Neuronal stem cell (in vitro differentiated cells): ENCODE data around the gene FAM171A2.

Experiments
- DNase-seq: peaks from one replicate; pipeline ENCODE4 v3.0.0-alpha.2; 2013; ENCODE audit warnings: low spot score
- H2AFZ ChIP-seq: one replicate; pipeline ENCODE4 v1.6.1; 2013; ENCODE audit warnings: mild to moderate bottlenecking, low read length, inconsistent platforms
- H2AK5ac ChIP-seq: 2 replicates; pipeline ENCODE4 v1.6.1; 2013; ENCODE audit warnings: low read depth, mild to moderate bottlenecking, inconsistent platforms, low read length, moderate library complexity, mixed read lengths
- H2BK120ac ChIP-seq: 2 replicates; pipeline ENCODE4 v1.6.1; 2013; ENCODE audit warnings: low read depth, mild to moderate bottlenecking, inconsistent platforms, low read length, moderate library complexity, mixed read lengths
- H2BK12ac ChIP-seq: one replicate; pipeline ENCODE4 v1.6.1; 2013; ENCODE audit warnings: low read length, inconsistent platforms
- H2BK15ac ChIP-seq: 2 replicates; pipeline ENCODE4 v1.6.1; 2013; ENCODE audit warnings: mild to moderate bottlenecking, low read length, inconsistent platforms, mixed read lengths
- H2BK5ac ChIP-seq: one replicate; pipeline ENCODE4 v1.6.1; 2013; ENCODE audit warnings: inconsistent platforms, mild to moderate bottlenecking, low read length, moderate library complexity
- H3K14ac ChIP-seq: one replicate; pipeline ENCODE4 v1.6.1; 2013; ENCODE audit warnings: low read length, inconsistent platforms
- H3K18ac ChIP-seq: 2 replicates; pipeline ENCODE4 v1.6.1; 2013; ENCODE audit warnings: low read length, inconsistent platforms
- H3K23ac ChIP-seq: 2 replicates; pipeline ENCODE4 v1.6.1; 2013; ENCODE audit warnings: low read depth, mild to moderate bottlenecking, mixed read lengths, low read length, inconsistent platforms; ENCODE audit not compliant: poor library complexity
- H3K27ac ChIP-seq: replicated peaks from 3 replicates; pipeline ENCODE4 v1.5.1; 2013; ENCODE audit warnings: low read length, inconsistent platforms
- H3K27me3 ChIP-seq, 3 experiments: 2 replicates each; pipeline ENCODE4 v1.6.1; 2013; ENCODE audit warnings: low read length in 3 of 3, mild to moderate bottlenecking in 2 of 3, inconsistent platforms in 1 of 3, low read depth in 1 of 3, mixed read lengths in 1 of 3, moderate library complexity in 1 of 3; ENCODE audit not compliant: control insufficient read depth in 3 of 3, insufficient read depth in 3 of 3
- H3K36me3 ChIP-seq, 2 donors: replicated peaks in 1 of 2; 2 replicates each; pipeline ENCODE4 v1.6.1; 2013; ENCODE audit warnings: low read length in 2 of 2; ENCODE audit not compliant: control insufficient read depth in 2 of 2, insufficient read depth in 2 of 2
- H3K4ac ChIP-seq: 2 replicates; pipeline ENCODE4 v1.6.1; 2013; ENCODE audit warnings: inconsistent platforms, mild to moderate bottlenecking, low read length, moderate library complexity
- H3K4me1 ChIP-seq, 2 donors: 1 replicate in 1 of 2; 2 replicates in 1 of 2; pipeline ENCODE4 v1.6.1; 2013; ENCODE audit warnings: low read length in 2 of 2, low read depth in 1 of 2; ENCODE audit not compliant: control insufficient read depth in 2 of 2, insufficient read depth in 1 of 2
- H3K4me2 ChIP-seq: one replicate; pipeline ENCODE4 v1.6.1; 2013; ENCODE audit warnings: mild to moderate bottlenecking, low read length, inconsistent platforms; ENCODE audit not compliant: insufficient read depth, poor library complexity, severe bottlenecking
- H3K4me3 ChIP-seq, 2 donors: 2 replicates each; pipeline ENCODE4 v1.5.1; 2013; ENCODE audit warnings: low read length in 2 of 2, mild to moderate bottlenecking in 2 of 2, inconsistent platforms in 1 of 2, moderate library complexity in 1 of 2
- H3K79me1 ChIP-seq: one replicate; pipeline ENCODE4 v1.6.1; 2013; ENCODE audit warnings: low read depth, mild to moderate bottlenecking, inconsistent platforms, low read length, moderate library complexity
- H3K9ac ChIP-seq: one replicate; pipeline ENCODE4 v1.6.1; 2013; ENCODE audit warnings: mild to moderate bottlenecking, low read depth, low read length, inconsistent platforms; ENCODE audit not compliant: poor library complexity
- H3K9me3 ChIP-seq, 2 donors: replicated peaks in 1 of 2; 2 replicates each; pipeline versions ENCODE3 to v1.6.1; 2013; ENCODE audit warnings: low read length in 2 of 2, mild to moderate bottlenecking in 2 of 2, inconsistent platforms in 1 of 2, low read depth in 1 of 2, mixed read lengths in 1 of 2, moderate library complexity in 1 of 2; ENCODE audit not compliant: control insufficient read depth in 2 of 2, insufficient read depth in 1 of 2
- H4K8ac ChIP-seq: one replicate; pipeline ENCODE4 v1.6.1; 2013; ENCODE audit warnings: low read depth, mild to moderate bottlenecking, inconsistent platforms, low read length, moderate library complexity
- H4K91ac ChIP-seq: one replicate; pipeline ENCODE4 v1.6.1; 2013; ENCODE audit warnings: low read length, low read depth, mild to moderate bottlenecking, inconsistent platforms; ENCODE audit not compliant: poor library complexity
- WGBS, 2 donors: extraction: QIAGEN DNeasy Blood & Tissue Kit; methylation state at CpG; one replicate each; pipeline ENCODE4 v1.1.7; 2013; ENCODE audit warnings: missing lambda C conversion rate in 2 of 2, mixed read lengths in 1 of 2; ENCODE audit not compliant: insufficient read length in 2 of 2, insufficient replicate concordance in 1 of 2; ENCODE audit errors: extremely low coverage in 2 of 2; 5-methylcytosine and 5-hydroxymethylcytosine counted together

Gene FAM171A2

DNA sequence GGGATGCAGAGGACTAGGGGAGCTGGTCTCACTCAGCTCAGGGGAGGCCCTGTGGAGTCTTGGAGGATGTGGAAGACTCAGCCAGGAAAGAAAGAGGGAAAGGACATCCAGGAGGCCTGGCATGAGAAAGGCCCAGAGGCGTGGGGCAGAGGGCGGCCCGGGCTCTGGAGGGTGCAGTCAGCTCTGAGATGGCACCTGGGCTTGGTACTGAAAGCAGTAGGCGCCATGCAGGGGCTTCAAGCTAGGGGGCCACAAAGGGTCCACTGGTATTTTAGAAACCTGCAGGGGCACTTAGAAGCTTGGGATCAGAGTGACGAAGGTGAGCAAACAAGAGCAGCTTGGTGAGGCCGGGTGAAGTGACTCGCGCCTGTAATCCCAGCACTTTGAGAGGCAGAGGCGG is 5.6 kb downstream of the FAM171A2 start:
- Histone ChIP-seq H3K9me3 (no peaks in the 10 kb centered on the region), H2AFZ (no peak overlapping the region), H3K4ac (peak overlapping the region; percentile 29), H3K4me2 (no peak overlapping the region), H2BK12ac (no peak overlapping the region), H3K4me3 (no peak overlapping the region), H3K23ac (no peak overlapping the region), H2BK5ac (no peak overlapping the region), H2BK15ac (no peak overlapping the region), H4K91ac (no peak overlapping the region), H3K4me1 (peaks cover 21 to 25% of the 10 kb centered on the region in 2 donors), H2BK120ac (no peak overlapping the region), H3K9ac (no peak overlapping the region), H3K14ac (no peak overlapping the region), H3K36me3 (peaks cover 11 to 50% of the 10 kb centered on the region in 2 donors), H3K18ac (no peak overlapping the region), H3K79me1 (peaks cover 26% of the 10 kb centered on the region), H2AK5ac (no peak overlapping the region), H3K27ac (no peak overlapping the region), H4K8ac (no peak overlapping the region), H3K27me3 (peaks cover 0 to 2% (median 0%) of the 10 kb centered on the region in 3 experiments)
- DNase-seq = no peak
- WGBS, 2 donors = no CpG with 5 or more reads among the region's 9 CpGs

DNA sequence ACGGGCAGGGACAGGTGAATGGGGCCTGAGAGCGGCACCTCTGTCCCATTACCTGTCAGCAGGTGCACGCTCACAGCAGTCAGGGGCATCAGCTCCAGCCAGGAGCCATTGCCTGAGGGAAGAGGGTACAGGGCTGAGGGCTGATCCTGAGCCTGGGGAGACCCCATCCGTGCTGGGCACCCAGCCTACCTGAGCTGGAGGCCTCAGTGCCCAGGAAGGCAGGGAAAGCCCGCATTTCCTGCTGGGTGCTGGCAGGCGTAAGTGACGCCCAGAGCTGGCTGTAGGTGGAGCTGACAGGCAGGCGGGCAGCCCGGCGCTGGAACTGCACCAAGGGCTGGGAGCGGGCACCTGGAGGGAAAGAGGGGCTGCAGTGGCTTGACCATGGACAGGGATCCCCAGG is 7.4 kb downstream of the FAM171A2 start:
- Histone ChIP-seq H3K4me3 (no peak overlapping the region), H3K27me3 (peaks cover 0 to 2% (median 0%) of the 10 kb centered on the region in 3 experiments), H2AFZ (no peak overlapping the region), H2AK5ac (no peak overlapping the region), H2BK120ac (no peak overlapping the region), H3K18ac (peak overlapping the region; percentile 30), H3K27ac (no peak overlapping the region), H3K4ac (no peak overlapping the region), H3K23ac (peak overlapping the region; percentile 75), H3K79me1 (peaks cover 16% of the 10 kb centered on the region), H2BK5ac (no peak overlapping the region), H3K9me3 (no peaks in the 10 kb centered on the region), H2BK12ac (no peak overlapping the region), H3K14ac (no peak overlapping the region), H4K8ac (peak overlapping the region; percentile 19), H3K9ac (no peak overlapping the region), H3K36me3 (peaks cover 20 to 64% of the 10 kb centered on the region in 2 donors), H3K4me2 (no peak overlapping the region), H3K4me1 (peaks cover 9 to 15% of the 10 kb centered on the region in 2 donors), H4K91ac (no peak overlapping the region), H2BK15ac (no peak overlapping the region)
- no peak for DNase-seq
- no CpG with 5 or more reads among the region's 11 CpGs for WGBS, 2 donors

DNA sequence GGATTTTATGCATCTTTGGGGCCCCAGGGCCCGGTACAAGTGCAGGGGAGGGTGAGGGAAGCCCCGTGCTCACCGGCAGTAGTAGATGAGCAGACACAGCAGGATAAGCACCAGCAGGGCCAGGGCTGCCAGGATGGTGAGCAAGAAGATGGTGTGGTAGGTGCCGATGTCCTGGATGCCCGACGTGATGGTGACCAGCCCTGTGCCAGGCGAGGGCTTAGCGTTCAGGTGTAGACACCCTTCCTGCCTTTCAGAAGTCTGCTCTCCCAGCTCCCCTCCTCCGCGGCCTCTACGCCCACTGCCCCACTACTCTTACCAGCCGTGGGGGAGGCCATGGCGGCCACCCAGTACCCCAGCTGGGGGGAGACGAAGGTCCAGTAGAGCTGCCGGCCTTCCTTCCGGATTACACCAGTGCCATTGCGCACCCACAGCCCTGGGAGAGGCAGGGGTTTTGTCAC is 8.0 kb downstream of the FAM171A2 start:
- Histone ChIP-seq H3K79me1 (peaks cover 16% of the 10 kb centered on the region), H3K9me3 (no peaks in the 10 kb centered on the region), H2BK5ac (no peak overlapping the region), H3K9ac (no peak overlapping the region), H2AFZ (no peak overlapping the region), H3K4me1 (peaks cover 3 to 9% of the 10 kb centered on the region in 2 donors), H2AK5ac (peak overlapping the region; percentile 78), H3K4me2 (no peak overlapping the region), H3K4ac (no peak overlapping the region), H2BK12ac (no peak overlapping the region), H2BK120ac (no peak overlapping the region), H4K91ac (no peak overlapping the region), H4K8ac (no peak overlapping the region), H3K18ac (no peak overlapping the region), H2BK15ac (no peak overlapping the region), H3K23ac (peak overlapping the region; percentile 75), H3K27me3 (peaks cover 0 to 2% (median 0%) of the 10 kb centered on the region in 3 experiments), H3K27ac (peak overlapping the region; percentile 32), H3K14ac (no peak overlapping the region), H3K36me3 (peaks cover 22 to 64% of the 10 kb centered on the region in 2 donors), H3K4me3 (no peak overlapping the region)
- WGBS, 2 donors = no CpG with 5 or more reads among the region's 17 CpGs
- no peak for DNase-seq

DNA sequence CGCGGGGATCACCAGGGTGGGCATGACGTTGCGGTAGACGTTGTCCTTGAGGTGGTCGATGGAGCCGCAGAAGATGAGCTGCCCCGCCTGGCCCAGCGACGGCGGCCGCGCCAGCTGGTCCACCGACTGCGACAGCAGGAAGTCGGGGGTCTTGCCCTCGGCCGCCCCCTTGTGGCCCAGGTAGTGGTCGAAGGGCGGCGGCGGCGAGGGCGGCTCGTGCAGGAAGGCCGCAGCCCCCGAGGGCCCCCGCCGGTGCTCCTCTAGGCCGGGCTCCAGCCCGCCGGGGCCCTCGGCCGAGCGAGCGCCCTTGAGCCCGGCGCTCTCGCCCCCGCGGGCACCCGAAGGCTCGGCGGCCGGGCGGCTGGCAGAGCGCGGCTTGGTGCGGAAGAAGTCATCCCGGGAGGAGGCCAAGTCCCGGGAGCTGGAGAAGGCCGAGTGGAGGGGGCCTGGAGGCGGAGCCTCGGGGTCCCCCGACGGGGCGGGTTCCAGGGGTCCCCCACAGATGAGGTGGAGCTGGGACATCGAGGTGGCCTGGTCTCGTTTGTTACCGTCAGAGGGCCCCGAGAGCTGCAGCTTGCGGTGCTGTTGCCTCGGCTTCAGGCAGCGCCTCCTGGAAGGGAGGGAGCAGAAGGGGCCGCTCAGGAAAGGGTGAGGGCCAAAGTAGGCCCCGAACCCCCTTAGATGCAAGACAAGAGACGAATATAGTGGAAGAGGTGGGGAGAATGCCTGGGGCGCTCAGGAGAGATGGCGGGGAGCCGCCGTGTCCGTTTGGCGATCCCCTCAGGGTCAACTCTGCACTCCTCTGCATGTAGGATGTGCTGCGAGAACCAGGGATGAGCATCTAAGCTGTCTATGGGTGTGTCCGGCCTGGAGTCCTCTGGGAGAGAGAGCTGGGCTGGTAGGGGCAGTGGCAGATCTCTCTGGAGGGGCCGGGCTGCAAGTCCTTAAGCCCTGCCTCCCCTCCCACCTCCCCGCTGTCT is 8.8 kb downstream of the FAM171A2 start:
- Histone ChIP-seq H3K14ac (peak overlapping the region; percentile 50), H2BK5ac (no peak overlapping the region), H3K27me3 (peaks cover 0 to 2% (median 0%) of the 10 kb centered on the region in 3 experiments), H2BK120ac (no peak overlapping the region), H2AK5ac (peak overlapping the region; percentile 78), H3K18ac (peak overlapping the region; percentile 71), H2BK15ac (peak overlapping the region; percentile 49), H3K4ac (no peak overlapping the region), H2AFZ (no peak overlapping the region), H3K36me3 (peaks cover 23 to 60% of the 10 kb centered on the region in 2 donors), H3K9ac (no peak overlapping the region), H3K9me3 (no peaks in the 10 kb centered on the region), H3K4me1 (peaks cover 0 to 3% of the 10 kb centered on the region in 2 donors), H4K8ac (no peak overlapping the region), H3K27ac (no peak overlapping the region), H3K4me2 (peak overlapping the region; percentile 69), H2BK12ac (no peak overlapping the region), H3K4me3 (peak overlapping the region in 1 of 2 donors; percentile 65), H3K23ac (peak overlapping the region; percentile 65), H4K91ac (no peak overlapping the region), H3K79me1 (peaks cover 14% of the 10 kb centered on the region)
- peak; percentile 72 for DNase-seq
- WGBS, 2 donors = no CpG with 5 or more reads among the region's 77 CpGs
